SK-N-SH (cell line): ENCODE results near the gene RABGAP1L. TPM values are rescaled to one million over a fixed set of nuclear protein-coding genes. Genes with fewer than 3 reads are reported as not detected.

Experiments used
- CTCF ChIA-PET: fragments of 300-600, 350-600 bp; formaldehyde crosslinking; extraction: SDS; loops from one replicate; lab custom pipeline; 2021; lab: Yijun Ruan, JAX
- POLR2A ChIA-PET: fragments of 350-600 bp; sonication (Branson Sonifier 250); formaldehyde crosslinking; extraction: SDS; loops from one replicate; lab custom pipeline; 2020; ENCODE audit warnings: antibody characterized with exemption, inconsistent platforms; lab: Yijun Ruan, JAX
- DNase-seq: peaks from one replicate; pipeline ENCODE4 v3.0.0; 2012
- H2AFZ ChIP-seq: fragments of 200-600 bp; sonication (generic); 2 replicates; pipeline ENCODE4 v1.8.1; 2016; ENCODE audit warnings: antibody characterized with exemption, mild to moderate bottlenecking, low read depth
- H3F3A ChIP-seq: fragments of 200-600 bp; sonication (generic); replicated peaks from 2 replicates; pipeline ENCODE3; 2016; ENCODE audit warnings: antibody characterized with exemption, mild to moderate bottlenecking; ENCODE audit not compliant: insufficient read depth
- H3K27ac ChIP-seq, 2 experiments: fragments of 200-500 bp in 1 of 2; fragments of 200-600 bp in 1 of 2; sonication (Bioruptor generic) in 1 of 2; sonication (generic), shearing (Covaris generic) in 1 of 2; 2 replicates each; pipeline versions ENCODE4 v1.5.1 to v1.6.1; 2014 to 2016; ENCODE audit warnings: low read depth in 2 of 2, inconsistent platforms in 1 of 2, low read length in 1 of 2, mild to moderate bottlenecking in 1 of 2, mixed read lengths in 1 of 2
- H3K27me3 ChIP-seq: fragments of 200-600 bp; sonication (generic), shearing (Covaris generic); 2 replicates; pipeline ENCODE4 v1.6.1; 2016; ENCODE audit warnings: mixed run types; ENCODE audit not compliant: insufficient read depth
- H3K36me3 ChIP-seq, 2 experiments: fragments of 200-500 bp in 1 of 2; fragments of 200-600 bp in 1 of 2; sonication (Bioruptor generic) in 1 of 2; sonication (generic) in 1 of 2; replicated peaks in 1 of 2; 2 replicates each; pipeline versions ENCODE3 to v1.5.1; 2014 to 2016; ENCODE audit warnings: low read length in 1 of 2, mild to moderate bottlenecking in 1 of 2; ENCODE audit not compliant: insufficient read depth in 2 of 2, control insufficient read depth in 1 of 2
- H3K4me1 ChIP-seq, 2 experiments: fragments of 200-500 bp in 1 of 2; fragments of 200-600 bp in 1 of 2; sonication (Bioruptor generic) in 1 of 2; sonication (generic), shearing (Covaris generic) in 1 of 2; 2 replicates each; pipeline versions ENCODE4 v1.5.1 to v1.6.1; 2014 to 2016; ENCODE audit warnings: low read depth in 1 of 2, low read length in 1 of 2, mixed run types in 1 of 2; ENCODE audit not compliant: insufficient read depth in 2 of 2, control insufficient read depth in 1 of 2
- H3K4me2 ChIP-seq: fragments of 200-600 bp; sonication (generic), shearing (Covaris generic); 2 replicates; pipeline ENCODE4 v1.6.1; 2017; ENCODE audit warnings: mixed run types
- H3K4me3 ChIP-seq, 2 experiments: fragments of 200-500 bp in 1 of 2; fragments of 200-600 bp in 1 of 2; sonication (Bioruptor generic) in 1 of 2; sonication (generic), shearing (Covaris generic) in 1 of 2; 2 replicates each; pipeline versions ENCODE4 v1.5.1 to v1.8.1; 2014 to 2016; ENCODE audit warnings: low read depth in 2 of 2, inconsistent platforms in 1 of 2, low read length in 1 of 2, mild to moderate bottlenecking in 1 of 2, mixed read lengths in 1 of 2, moderate library complexity in 1 of 2
- H3K79me2 ChIP-seq: fragments of 200-600 bp; sonication (generic); 2 replicates; pipeline ENCODE4 v1.8.1; 2017; ENCODE audit warnings: mild to moderate bottlenecking; ENCODE audit not compliant: insufficient read depth
- H3K9ac ChIP-seq: fragments of 200-600 bp; sonication (generic); 2 replicates; pipeline ENCODE4 v1.6.1; 2017; ENCODE audit warnings: mixed run types
- H3K9me2 ChIP-seq: fragments of 200-600 bp; sonication (generic); 2 replicates; pipeline ENCODE4 v1.6.1; 2017; ENCODE audit warnings: mixed run types
- H3K9me3 ChIP-seq: fragments of 200-600 bp; sonication (generic); 2 replicates; pipeline ENCODE4 v1.6.1; 2017; ENCODE audit warnings: mixed run types, mild to moderate bottlenecking, moderate library complexity
- H4K20me1 ChIP-seq: fragments of 200-600 bp; sonication (generic); 2 replicates; pipeline ENCODE4 v1.6.1; 2017; ENCODE audit warnings: mild to moderate bottlenecking, mixed run types; ENCODE audit not compliant: insufficient read depth
- EP300 ChIP-seq, 2 experiments: IDR thresholded peaks; 2 replicates each; pipeline versions ENCODE4 v1.4.0 to v1.6.1; 2012; ENCODE audit warnings: borderline replicate concordance in 1 of 2, low read depth in 1 of 2, low read length in 1 of 2
- FOSL2 ChIP-seq: IDR thresholded peaks from 2 replicates; pipeline ENCODE4 v1.4.0; 2012; ENCODE audit warnings: low read depth, mild to moderate bottlenecking, moderate library complexity, borderline replicate concordance
- MEF2A ChIP-seq: IDR thresholded peaks from 2 replicates; pipeline ENCODE4 v1.4.0; 2012; ENCODE audit warnings: low read depth, borderline replicate concordance
- NFIC ChIP-seq: IDR thresholded peaks from 2 replicates; pipeline ENCODE4 v1.4.0; 2012; ENCODE audit warnings: borderline replicate concordance
- PBX3 ChIP-seq: IDR thresholded peaks from 2 replicates; pipeline ENCODE4; 2012
- RAD21 ChIP-seq: IDR thresholded peaks from 2 replicates; pipeline ENCODE4 v1.6.1; 2012; ENCODE audit warnings: mild to moderate bottlenecking, low read length
- SIN3A ChIP-seq: IDR thresholded peaks from 2 replicates; pipeline ENCODE4 v1.6.1; 2012; ENCODE audit warnings: low read depth, mild to moderate bottlenecking, low read length, moderate library complexity, borderline replicate concordance
- SMC3 ChIP-seq: IDR thresholded peaks from 2 replicates; pipeline ENCODE4 v1.6.1; 2012; ENCODE audit warnings: low read depth, low read length, improper control_type of control experiment
- USF1 ChIP-seq: IDR thresholded peaks from 2 replicates; pipeline ENCODE4 v1.4.0; 2012; ENCODE audit warnings: low read depth, borderline replicate concordance
- YY1 ChIP-seq: IDR thresholded peaks from 2 replicates; pipeline ENCODE4 v1.4.0; 2012; ENCODE audit warnings: low read depth, mild to moderate bottlenecking
- WGBS: methylation state at CpG from one replicate; pipeline ENCODE4 v1.1.6; 2017; ENCODE audit warnings: low lambda C conversion rate; 5-methylcytosine and 5-hydroxymethylcytosine counted together
- polyA plus RNA-seq, 3 experiments: library from polyadenylated mRNA; depleted of rRNA; stranded (reverse); fragments of >200 nt; gene quantifications; 2 replicates each; pipeline ENCODE4 v1.2.3, GENCODE V29; 2012
- TF ChIP-seq, protein P1 (sequence below): fragments of 200-600 bp; sonication (generic); IDR thresholded peaks from 2 replicates; pipeline ENCODE4 v1.6.1; 2017; ENCODE audit warnings: antibody characterized with exemption, mild to moderate bottlenecking, moderate library complexity
- TF ChIP-seq, protein P2 (sequence below): IDR thresholded peaks from 2 replicates; pipeline ENCODE4 v1.4.0; 2012; ENCODE audit warnings: low read depth, borderline replicate concordance

The RABGAP1L gene
- polyA plus RNA-seq, 1 of the 3 experiments (the other 2 are of a cell fraction), result 7.2 TPM

GRCh38 chr1:174114106-174114505 lies 45.2 kb upstream of the RABGAP1L start:
- H3K9ac ChIP-seq, result no peak overlapping the region
- TF ChIP-seq SMC3 (no peak), YY1 (no peak), NFIC (no peak), SIN3A (no peak)
- H3K4me1 ChIP-seq, result no peaks in the 10 kb centered on the region; a peak in 1 of 4 replicates
- WGBS, result 61% methylated on average over 2 of the region's 2 CpGs
- no peak overlapping the region for H3K4me2 ChIP-seq
- CTCF ChIA-PET, result interaction anchor here (0.6 to 2.9 kb wide), 13 partner anchors 8 to 262 kb away, joined by 3 to 11 read pairs (median 4); no protein-coding TSS in a partner anchor
- H3F3A ChIP-seq, result peaks cover 6% of the 10 kb centered on the region
- H3K27me3 ChIP-seq, result no peaks in the 10 kb centered on the region
- H3K36me3 ChIP-seq, result no peaks in the 10 kb centered on the region
- DNase-seq, result no peak
- H3K27ac ChIP-seq, result no peak overlapping the region
- no peak overlapping the region for H3K4me3 ChIP-seq
- H4K20me1 ChIP-seq, result no peaks in the 10 kb centered on the region
- H3K9me3 ChIP-seq, result no peaks in the 10 kb centered on the region
- no peaks in the 10 kb centered on the region for H3K9me2 ChIP-seq
- no peaks in the 10 kb centered on the region for H3K79me2 ChIP-seq
- POLR2A ChIA-PET, result no interaction called here
- no peak overlapping the region for H2AFZ ChIP-seq

DNA sequence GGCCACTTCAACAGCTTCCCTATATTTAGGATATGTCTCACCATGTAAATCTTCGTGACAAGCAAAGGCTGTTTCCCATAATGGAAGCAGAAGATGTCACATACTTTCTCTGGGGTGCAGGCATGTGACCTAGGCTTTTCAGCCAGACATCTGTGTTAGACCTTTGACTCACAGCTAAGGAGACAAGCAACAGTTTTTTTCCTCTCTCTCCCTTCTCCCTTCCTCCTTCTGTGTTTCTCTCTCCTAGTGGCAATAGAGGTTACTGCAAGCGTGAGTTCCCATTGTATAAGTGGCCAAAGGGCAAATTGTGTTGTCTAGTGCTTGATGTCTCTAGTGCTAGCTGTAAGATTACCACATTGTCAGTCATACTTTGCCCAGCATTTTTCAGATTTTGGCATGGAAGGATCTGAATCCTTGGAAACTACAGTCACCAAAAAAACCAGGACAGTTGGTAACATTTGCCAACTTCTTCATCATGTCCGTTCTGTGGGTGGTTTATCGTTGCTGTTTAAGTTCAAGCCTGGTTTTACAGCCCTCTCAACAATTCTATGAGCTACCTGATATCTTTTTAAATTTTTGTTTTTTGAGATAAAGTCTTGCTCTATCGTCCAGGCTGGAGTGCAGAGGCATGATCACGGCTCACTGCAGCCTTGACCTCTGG lies 44.4 kb upstream of the RABGAP1L start:
- 74% methylated on average over 6 of the region's 6 CpGs for WGBS
- H3K27me3 ChIP-seq, result no peaks in the 10 kb centered on the region
- no peaks in the 10 kb centered on the region for H3K9me3 ChIP-seq
- no peak overlapping the region; a peak in 1 of 4 replicates for H3K4me3 ChIP-seq
- no peaks in the 10 kb centered on the region for H3K36me3 ChIP-seq
- POLR2A ChIA-PET, result no interaction called here
- CTCF ChIA-PET, result interaction anchor here (0.6 to 2.9 kb wide), 15 partner anchors 9 to 263 kb away, joined by 3 to 11 read pairs (median 4); no protein-coding TSS in a partner anchor
- H3K9ac ChIP-seq, result no peak overlapping the region
- no peaks in the 10 kb centered on the region; a peak in 1 of 4 replicates for H3K4me1 ChIP-seq
- no peak overlapping the region for H2AFZ ChIP-seq
- H3K4me2 ChIP-seq, result no peak overlapping the region
- no peaks in the 10 kb centered on the region for H4K20me1 ChIP-seq
- H3F3A ChIP-seq, result peaks cover 6% of the 10 kb centered on the region
- TF ChIP-seq EP300 (IDR thresholded peaks at IDR 0.05; ENCODE audit: borderline replicate concordance in 1 of 2, low read depth in 1 of 2, low read length in 1 of 2) (no peak), MEF2A (no peak), RAD21 (peak; percentile 18; the same call in 1 of the 2 replicates)
- TF ChIP-seq, protein P1, sequence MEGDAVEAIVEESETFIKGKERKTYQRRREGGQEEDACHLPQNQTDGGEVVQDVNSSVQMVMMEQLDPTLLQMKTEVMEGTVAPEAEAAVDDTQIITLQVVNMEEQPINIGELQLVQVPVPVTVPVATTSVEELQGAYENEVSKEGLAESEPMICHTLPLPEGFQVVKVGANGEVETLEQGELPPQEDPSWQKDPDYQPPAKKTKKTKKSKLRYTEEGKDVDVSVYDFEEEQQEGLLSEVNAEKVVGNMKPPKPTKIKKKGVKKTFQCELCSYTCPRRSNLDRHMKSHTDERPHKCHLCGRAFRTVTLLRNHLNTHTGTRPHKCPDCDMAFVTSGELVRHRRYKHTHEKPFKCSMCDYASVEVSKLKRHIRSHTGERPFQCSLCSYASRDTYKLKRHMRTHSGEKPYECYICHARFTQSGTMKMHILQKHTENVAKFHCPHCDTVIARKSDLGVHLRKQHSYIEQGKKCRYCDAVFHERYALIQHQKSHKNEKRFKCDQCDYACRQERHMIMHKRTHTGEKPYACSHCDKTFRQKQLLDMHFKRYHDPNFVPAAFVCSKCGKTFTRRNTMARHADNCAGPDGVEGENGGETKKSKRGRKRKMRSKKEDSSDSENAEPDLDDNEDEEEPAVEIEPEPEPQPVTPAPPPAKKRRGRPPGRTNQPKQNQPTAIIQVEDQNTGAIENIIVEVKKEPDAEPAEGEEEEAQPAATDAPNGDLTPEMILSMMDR, result peak; percentile 69
- no peak overlapping the region for H3K27ac ChIP-seq
- DNase-seq, result peak; percentile 25
- H3K79me2 ChIP-seq, result no peaks in the 10 kb centered on the region
- no peaks in the 10 kb centered on the region for H3K9me2 ChIP-seq

GRCh38 chr1:174116042-174116441 lies 43.3 kb upstream of the RABGAP1L start:
- H3K4me1 ChIP-seq, result no peaks in the 10 kb centered on the region; a peak in 1 of 4 replicates
- 60% methylated on average over 1 of the region's 1 CpG for WGBS
- no peak overlapping the region for H3K27ac ChIP-seq
- no peak overlapping the region for H3K9ac ChIP-seq
- no peaks in the 10 kb centered on the region for H3K9me2 ChIP-seq
- ChIA-PET POLR2A (no interaction called here), CTCF (no interaction called here)
- no peaks in the 10 kb centered on the region for H3K36me3 ChIP-seq
- H3F3A ChIP-seq, result peaks cover 6% of the 10 kb centered on the region
- H2AFZ ChIP-seq, result no peak overlapping the region
- no peak overlapping the region for H3K4me3 ChIP-seq
- no peaks in the 10 kb centered on the region for H4K20me1 ChIP-seq
- no peaks in the 10 kb centered on the region for H3K9me3 ChIP-seq
- no peaks in the 10 kb centered on the region for H3K79me2 ChIP-seq
- no peak for DNase-seq
- H3K27me3 ChIP-seq, result no peaks in the 10 kb centered on the region; the same call in 1 of the 2 replicates
- no peak overlapping the region for H3K4me2 ChIP-seq
- TF ChIP-seq YY1 (no peak), FOSL2 (no peak), EP300 (IDR thresholded peaks at IDR 0.05; ENCODE audit: borderline replicate concordance in 1 of 2, low read depth in 1 of 2, low read length in 1 of 2) (no peak), RAD21 (no peak), PBX3 (no peak), USF1 (no peak)
- TF ChIP-seq, protein P2, sequence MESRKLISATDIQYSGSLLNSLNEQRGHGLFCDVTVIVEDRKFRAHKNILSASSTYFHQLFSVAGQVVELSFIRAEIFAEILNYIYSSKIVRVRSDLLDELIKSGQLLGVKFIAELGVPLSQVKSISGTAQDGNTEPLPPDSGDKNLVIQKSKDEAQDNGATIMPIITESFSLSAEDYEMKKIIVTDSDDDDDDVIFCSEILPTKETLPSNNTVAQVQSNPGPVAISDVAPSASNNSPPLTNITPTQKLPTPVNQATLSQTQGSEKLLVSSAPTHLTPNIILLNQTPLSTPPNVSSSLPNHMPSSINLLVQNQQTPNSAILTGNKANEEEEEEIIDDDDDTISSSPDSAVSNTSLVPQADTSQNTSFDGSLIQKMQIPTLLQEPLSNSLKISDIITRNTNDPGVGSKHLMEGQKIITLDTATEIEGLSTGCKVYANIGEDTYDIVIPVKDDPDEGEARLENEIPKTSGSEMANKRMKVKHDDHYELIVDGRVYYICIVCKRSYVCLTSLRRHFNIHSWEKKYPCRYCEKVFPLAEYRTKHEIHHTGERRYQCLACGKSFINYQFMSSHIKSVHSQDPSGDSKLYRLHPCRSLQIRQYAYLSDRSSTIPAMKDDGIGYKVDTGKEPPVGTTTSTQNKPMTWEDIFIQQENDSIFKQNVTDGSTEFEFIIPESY, result no peak
